Smooth muscle cell of the brain vasculature (primary cell): ENCODE data around the gene TMEM184B.

ENCODE experiments used
- DNase-seq: peaks from one replicate; pipeline ENCODE4 v3.0.0-alpha.2; 2012; ENCODE audit warnings: low read depth, low spot score

Gene TMEM184B

GRCh38 chr22:38226853-38227649 lies 45.8 kb downstream of the TMEM184B start:
- DNase-seq = no peak

DNA sequence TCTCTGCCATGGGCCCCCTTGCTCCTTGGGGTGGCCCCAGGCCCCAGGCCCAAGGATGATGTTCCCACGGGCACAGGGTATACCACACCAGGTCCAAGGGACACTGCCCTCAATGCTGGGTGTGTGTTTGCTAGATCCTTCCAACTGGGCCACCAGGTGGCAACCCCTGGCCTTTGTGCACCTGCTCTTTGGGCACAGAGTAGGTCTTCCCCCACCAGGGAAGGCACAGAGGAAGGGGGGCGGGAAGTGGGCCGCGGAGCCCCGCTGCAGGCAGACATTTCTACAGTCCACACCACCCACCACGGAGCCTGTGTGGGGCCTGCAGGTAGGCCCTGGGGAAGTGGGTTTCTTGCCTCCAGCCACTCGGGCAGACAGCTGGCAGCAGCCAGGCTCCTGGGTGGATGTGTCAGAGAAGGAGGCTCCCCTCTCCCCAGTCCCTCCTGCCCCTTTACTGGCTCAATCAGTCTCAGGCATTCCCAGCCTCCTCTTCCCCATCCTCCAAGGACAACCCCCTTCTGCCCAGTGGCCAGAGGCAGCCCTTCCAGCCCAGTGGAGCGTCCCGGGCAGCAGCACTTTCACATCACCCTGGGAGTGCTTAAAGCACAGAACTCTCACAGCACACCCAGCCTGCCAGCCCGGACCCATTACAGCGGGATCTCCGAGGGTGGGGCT lies 49.4 kb downstream of the TMEM184B start:
- DNase-seq = no peak

DNA sequence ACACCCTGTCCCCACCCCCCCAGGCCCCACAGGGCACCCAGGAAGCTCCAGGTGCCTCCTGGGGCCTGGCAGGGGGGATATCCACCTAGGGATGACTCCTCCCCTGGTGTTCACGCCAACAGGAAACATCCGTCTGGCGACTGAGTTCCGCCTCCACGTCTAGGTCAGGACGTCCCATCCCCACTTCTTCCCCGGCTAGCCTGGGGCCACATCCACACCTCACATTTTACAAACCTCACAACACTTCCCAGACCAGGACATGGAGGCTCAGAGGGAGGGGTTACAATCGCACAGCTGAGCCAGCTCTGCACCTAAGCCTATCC lies 50.1 kb downstream of the TMEM184B start:
- no peak for DNase-seq

- no peak for DNase-seq
Measured at GRCh38 chr22:38221908-38222796, 50.7 kb downstream of the TMEM184B start.

GRCh38 chr22:38221407-38221806 lies 51.4 kb downstream of the TMEM184B start:
- no peak for DNase-seq

DNA sequence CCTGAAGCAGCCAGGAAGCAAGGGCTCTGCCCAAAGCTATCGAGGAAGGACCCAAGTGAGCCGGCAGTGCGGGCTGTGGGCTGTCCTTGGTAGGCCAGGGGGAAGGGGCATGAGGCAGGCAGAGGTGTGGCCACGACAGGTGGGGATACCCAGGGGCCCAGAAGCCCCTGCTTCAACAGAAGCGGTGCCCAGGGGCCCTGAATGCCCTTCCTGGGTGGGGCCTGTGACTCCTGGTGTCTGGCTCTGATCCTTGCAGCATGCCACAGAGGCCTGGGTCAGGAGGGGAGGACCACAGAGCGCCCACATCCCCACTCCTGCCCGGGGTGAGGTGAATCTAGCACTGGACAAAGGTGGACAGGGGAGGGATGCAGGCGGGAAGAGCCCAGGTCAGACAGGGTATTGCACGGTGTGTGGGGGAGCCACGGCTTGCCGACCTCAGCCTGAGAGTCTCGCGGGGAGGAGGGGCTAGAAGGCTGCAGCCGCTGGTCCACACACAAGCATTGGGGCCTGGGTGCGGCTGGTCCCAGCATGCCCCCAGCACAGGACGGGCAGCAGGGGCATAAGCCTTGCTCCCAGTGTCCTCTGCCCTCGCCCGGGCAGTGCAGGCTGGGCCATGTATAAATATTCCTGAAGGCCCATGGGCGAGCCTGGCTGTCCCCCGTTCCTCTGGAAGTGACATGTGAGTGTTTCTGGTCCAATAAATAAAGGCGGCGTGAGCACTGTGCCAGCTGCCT lies 52.0 kb downstream of the TMEM184B start:
- DNase-seq = no peak

DNA sequence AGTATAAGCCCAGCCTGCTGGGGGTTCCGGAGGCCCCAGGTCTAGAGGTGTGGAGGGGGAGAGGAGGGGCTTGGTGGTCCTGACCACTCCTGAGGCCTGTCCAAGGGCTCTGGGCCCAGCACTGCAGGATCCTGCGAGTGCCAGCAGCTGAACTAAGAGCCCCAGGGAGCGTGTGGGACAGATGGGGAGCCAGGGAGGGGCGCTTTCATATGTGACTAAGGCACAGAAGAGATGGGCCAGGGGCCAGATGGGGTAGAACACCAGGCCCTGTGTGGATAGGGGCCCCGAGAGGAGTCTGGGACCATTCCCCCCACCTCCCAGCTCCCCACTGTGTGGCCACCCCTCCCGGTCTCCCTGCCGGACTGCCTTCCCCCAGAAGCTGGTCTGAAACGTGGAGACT lies 52.6 kb downstream of the TMEM184B start:
- DNase-seq = no peak

DNA sequence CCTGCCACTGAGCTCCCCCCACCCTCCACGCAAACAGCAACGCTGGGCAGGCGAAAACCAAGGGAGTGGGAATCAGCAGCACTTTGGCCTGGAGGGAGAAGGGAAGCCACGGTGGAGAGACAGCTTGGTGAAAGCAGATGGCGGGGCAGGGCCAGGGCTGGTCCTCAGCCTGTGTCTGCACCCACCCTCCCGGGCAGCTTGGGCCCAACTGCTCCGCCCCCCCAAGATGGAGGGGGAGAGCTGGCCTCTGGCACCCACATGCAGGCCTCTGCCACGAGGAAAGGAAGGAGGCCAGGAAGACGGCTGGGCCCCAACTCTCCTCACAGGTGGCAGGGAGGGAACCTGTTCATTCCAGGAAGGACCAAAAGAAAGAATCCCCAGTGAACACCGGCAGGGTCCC lies 53.2 kb downstream of the TMEM184B start:
- DNase-seq = no peak

- peak; percentile 77 for DNase-seq
Measured at GRCh38 chr22:38218661-38219622, 53.9 kb downstream of the TMEM184B start.

DNA sequence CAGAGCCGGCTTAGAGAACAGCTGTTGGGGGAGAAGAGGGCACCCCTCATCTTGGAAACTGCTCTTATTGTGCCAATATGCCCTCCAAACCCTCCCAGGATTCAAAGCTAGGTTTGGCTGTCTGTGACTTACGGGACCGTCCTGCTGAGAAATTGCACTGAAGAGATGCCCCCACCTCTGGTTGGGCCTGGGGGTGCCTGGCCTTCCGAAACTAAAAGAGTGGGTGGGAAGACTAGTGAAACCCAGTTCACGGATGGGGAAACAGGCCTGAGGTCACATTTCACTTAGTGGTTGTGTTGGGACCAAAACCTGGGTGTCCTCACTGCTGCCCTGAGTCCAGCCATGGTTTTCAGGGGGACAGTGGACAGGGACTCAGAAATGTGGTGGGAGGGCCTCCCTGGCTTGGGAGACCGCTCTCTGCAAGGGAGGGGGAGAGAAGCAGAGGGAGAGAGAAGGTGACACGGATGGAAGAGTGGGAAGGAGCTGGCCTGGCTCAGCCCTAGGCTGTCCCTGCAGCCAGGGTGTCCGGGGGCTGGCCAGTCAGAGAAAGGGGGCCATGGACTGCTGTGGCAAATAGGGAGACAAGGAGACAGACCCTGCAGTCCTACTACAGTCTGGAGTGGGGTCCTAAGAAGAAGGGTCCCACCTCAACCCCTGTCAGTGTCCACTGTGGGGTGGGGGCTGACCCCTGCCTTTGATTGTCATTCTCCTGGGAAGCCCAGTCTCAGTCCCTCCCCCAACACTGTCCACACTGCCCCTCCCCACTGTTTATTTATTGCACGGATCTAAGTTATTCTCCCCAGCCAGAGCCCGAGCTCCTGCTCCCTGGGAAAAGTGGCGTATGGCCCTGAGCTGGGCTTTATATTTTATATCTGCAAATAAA lies 57.4 kb downstream of the TMEM184B start:
- no peak for DNase-seq

DNA sequence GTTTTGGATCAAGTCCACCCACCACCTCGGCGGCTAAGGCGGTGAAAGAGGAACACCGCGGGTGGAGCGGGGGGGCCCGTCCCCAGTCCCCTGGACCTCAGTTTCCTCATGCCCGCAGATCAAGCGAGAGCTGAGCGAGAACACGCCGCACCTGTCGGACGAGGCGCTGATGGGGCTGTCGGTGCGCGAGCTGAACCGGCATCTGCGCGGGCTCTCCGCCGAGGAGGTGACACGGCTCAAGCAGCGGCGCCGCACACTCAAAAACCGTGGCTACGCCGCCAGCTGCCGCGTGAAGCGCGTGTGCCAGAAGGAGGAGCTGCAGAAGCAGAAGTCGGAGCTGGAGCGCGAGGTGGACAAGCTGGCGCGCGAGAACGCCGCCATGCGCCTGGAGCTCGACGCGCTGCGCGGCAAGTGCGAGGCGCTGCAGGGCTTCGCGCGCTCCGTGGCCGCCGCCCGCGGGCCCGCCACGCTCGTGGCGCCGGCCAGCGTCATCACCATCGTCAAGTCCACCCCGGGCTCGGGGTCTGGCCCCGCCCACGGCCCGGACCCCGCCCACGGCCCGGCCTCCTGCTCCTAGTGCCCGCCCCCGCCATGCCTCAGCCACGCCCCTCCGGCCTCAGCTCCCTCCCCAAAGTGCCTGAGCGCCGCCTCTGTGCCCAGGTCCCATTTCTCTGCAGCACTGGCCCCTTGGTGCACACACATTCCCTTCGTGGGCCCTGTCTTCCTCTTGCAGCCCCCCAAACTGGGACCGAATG lies 58.3 kb downstream of the TMEM184B start:
- DNase-seq = no peak

DNA sequence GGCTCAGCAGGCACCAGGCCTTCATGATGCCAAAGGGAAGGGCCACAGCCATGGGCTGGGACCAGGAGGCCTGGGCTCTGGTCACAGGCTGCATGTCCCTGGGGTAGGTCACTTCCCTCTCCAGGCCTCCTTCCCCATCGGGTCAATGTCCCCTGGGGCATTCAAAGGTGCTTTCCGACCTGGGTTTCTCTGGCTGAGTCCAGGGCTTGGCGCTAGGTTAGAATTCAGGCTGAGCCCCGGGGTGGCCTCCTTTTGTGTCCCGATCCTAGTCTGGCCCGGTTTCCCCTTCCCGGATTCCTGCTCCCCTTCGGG lies 58.9 kb downstream of the TMEM184B start:
- DNase-seq = no peak

GRCh38 chr22:38213319-38213989 lies 59.4 kb downstream of the TMEM184B start:
- no peak for DNase-seq

- no peak for DNase-seq
Measured at GRCh38 chr22:38212442-38212841, 60.4 kb downstream of the TMEM184B start.

DNA sequence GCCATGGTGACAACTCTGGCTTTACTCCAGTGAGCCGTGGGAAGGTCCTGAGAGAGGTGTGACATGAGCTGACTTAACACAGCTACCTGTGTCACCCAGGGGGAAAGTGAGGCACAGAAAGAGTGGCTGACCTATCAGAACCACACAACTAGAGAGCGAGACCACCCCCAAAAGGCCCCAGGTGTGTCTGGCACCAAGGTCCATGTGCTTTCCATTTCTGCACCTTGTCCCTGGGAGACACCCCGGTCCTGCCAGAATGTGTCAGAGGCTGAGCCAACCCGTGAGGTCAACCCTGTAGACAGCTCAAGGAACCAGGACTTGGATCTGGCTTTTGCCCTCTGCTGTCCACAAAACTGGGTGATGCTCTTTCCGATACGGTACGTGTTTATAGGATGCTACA lies 61.3 kb downstream of the TMEM184B start:
- no peak for DNase-seq

DNA sequence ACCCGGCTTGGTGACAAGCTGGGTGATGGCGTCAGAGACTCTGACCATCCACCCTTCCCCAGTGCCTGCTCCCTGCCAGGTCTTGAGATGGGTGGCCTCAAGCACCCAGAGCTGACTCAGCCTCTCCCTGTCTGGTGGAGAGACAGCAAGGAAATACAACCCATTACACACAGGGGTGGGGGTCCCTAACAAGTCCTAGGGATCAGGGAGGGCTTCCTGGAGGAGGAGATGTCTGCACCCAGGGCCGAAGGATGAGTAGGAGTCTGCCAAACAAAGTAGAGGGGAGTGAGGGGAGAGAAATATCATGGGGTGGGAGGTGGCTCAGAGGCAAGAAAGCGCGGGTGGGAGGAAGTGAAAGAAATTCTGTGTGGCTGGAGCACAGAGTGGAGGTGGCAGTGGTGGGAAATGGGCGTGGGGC lies 64.2 kb downstream of the TMEM184B start:
- DNase-seq = no peak

- no peak for DNase-seq
Measured at GRCh38 chr22:38207898-38208432, 64.8 kb downstream of the TMEM184B start.
